Cardiac muscle cell (in vitro differentiated cells and primary cell): ENCODE measurements around the gene ORM1. TPM values are rescaled to one million over a fixed set of nuclear protein-coding genes. Genes with fewer than 3 reads are reported as not detected.
A peak's percentile ranks its signal among the peaks of the same experiment; 100 is the strongest.

Experiments
- DNase-seq, 2 donors: peaks; one replicate each; pipeline versions ENCODE4 v3.0.0 to v3.0.0-alpha.2; 2010 to 2017; ENCODE audit warnings: low read depth in 1 of 2, low spot score in 1 of 2
- H3K27ac ChIP-seq: fragments of 200-600 bp; sonication (generic); 2 replicates; pipeline ENCODE4 v1.5.1; 2016
- H3K27me3 ChIP-seq: fragments of 200-600 bp; sonication (generic); 2 replicates; pipeline ENCODE4 v1.6.0; 2016; ENCODE audit warnings: control low read depth
- H3K36me3 ChIP-seq: fragments of 200-600 bp; sonication (generic); 2 replicates; pipeline ENCODE4 v1.5.1; 2016; ENCODE audit warnings: control low read depth
- H3K4me1 ChIP-seq: fragments of 200-600 bp; sonication (generic); 2 replicates; pipeline ENCODE4 v1.8.1; 2017; ENCODE audit warnings: low read depth, mild to moderate bottlenecking, mixed run types
- H3K4me3 ChIP-seq: fragments of 200-600 bp; sonication (generic); 2 replicates; pipeline ENCODE4 v1.5.1; 2016; ENCODE audit warnings: mild to moderate bottlenecking
- H3K9me3 ChIP-seq: fragments of 200-600 bp; sonication (generic); 2 replicates; pipeline ENCODE4 v1.5.1; 2017; ENCODE audit warnings: low read depth, mild to moderate bottlenecking, control low read depth
- polyA plus RNA-seq: library from polyadenylated mRNA; unstranded; fragments of >200 nt; fragmentation: Nextera tagmentation; extraction: Ambion mirVana; gene quantifications from 2 replicates; pipeline ENCODE4 v1.2.1, GENCODE V29; 2016
- total RNA-seq: library from RNA; depleted of rRNA; stranded (reverse); fragments of >200 nt; gene quantifications from 2 replicates; pipeline ENCODE4 v1.2.3, GENCODE V29; 2016
- TF ChIP-seq, protein P1 (sequence below): IDR thresholded peaks from 2 replicates; pipeline ENCODE4 v1.5.1; 2012; ENCODE audit warnings: low read depth, mild to moderate bottlenecking, low read length

The ORM1 gene
- total and polyA plus RNA-seq, 2 experiments from 2014 or later: 0.75 TPM; not detected in 1

DNA sequence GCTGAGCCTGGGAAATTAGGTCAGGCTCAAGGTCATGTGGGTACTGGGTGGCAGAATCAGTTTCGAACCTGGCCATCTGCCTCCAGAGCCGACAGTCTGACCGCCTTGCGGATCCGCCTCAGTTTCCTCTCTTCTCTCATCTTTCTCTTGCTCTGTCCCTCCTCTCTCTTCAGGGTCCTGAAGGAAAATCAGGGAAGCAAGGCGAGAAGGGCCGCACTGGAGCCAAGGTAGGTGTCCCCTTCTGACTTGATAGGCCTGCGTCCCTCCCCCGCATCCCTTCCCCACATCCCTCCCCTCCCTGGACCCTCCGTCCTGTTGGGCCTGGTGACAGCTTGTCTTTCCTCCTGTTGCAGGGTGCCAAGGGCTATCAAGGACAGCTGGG lies 40.8 kb upstream of the ORM1 start:
- TF ChIP-seq, protein P1, sequence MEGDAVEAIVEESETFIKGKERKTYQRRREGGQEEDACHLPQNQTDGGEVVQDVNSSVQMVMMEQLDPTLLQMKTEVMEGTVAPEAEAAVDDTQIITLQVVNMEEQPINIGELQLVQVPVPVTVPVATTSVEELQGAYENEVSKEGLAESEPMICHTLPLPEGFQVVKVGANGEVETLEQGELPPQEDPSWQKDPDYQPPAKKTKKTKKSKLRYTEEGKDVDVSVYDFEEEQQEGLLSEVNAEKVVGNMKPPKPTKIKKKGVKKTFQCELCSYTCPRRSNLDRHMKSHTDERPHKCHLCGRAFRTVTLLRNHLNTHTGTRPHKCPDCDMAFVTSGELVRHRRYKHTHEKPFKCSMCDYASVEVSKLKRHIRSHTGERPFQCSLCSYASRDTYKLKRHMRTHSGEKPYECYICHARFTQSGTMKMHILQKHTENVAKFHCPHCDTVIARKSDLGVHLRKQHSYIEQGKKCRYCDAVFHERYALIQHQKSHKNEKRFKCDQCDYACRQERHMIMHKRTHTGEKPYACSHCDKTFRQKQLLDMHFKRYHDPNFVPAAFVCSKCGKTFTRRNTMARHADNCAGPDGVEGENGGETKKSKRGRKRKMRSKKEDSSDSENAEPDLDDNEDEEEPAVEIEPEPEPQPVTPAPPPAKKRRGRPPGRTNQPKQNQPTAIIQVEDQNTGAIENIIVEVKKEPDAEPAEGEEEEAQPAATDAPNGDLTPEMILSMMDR: no peak
- no peaks in the 10 kb centered on the region for H3K4me1 ChIP-seq
- no peak overlapping the region for H3K4me3 ChIP-seq
- no peaks in the 10 kb centered on the region for H3K27me3 ChIP-seq
- H3K9me3 ChIP-seq: no peaks in the 10 kb centered on the region
- no peak overlapping the region for H3K27ac ChIP-seq
- no peaks in the 10 kb centered on the region for H3K36me3 ChIP-seq
- no peak for DNase-seq

DNA sequence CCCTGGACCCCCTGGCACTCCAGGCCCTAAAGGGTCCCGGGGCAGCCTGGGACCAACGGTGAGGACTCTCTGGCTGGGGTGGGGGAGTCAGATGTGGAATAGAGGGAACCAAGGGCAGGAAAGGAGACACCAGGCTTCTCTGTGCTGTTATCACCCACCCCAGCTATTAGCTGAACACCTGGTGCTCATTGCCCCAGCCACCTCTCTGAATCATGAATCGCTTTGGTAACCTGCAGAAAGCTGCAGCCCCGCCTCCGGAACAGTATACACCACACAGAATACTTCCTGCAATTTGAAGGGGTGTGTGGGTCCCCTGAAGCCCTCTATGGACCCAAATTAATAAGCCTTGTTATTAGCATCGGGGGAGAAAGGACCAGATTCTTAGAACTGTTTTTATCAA lies 40.4 kb upstream of the ORM1 start:
- Histone ChIP-seq H3K27me3 (no peaks in the 10 kb centered on the region), H3K4me1 (no peaks in the 10 kb centered on the region), H3K27ac (no peak overlapping the region), H3K36me3 (no peaks in the 10 kb centered on the region), H3K4me3 (no peak overlapping the region), H3K9me3 (no peaks in the 10 kb centered on the region)
- no peak for DNase-seq
- TF ChIP-seq, protein P1: no peak

DNA sequence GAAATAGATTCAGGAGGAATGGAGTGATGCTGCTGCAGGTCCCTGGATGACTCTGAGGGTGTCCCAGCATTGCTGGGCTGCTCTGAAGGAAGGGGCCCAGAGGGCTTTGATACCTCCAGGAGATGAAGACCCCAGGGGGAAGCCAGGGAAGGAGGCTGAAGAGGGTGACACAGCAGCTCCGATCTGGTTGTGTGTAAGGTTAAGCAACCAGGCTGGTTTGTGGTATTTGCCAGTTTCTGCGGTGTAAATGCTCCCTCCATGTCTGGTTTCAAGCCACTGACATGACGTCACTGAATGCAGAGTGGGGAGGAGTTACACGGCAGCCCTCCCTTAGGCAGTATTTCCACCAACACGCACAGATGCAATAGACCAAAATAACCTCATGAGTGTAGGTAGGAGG lies 40.0 kb upstream of the ORM1 start:
- TF ChIP-seq, protein P1: no peak
- peak in 1 of 2 donors; percentile 90 for DNase-seq
- no peaks in the 10 kb centered on the region for H3K9me3 ChIP-seq
- H3K27me3 ChIP-seq: no peaks in the 10 kb centered on the region
- H3K27ac ChIP-seq: no peak overlapping the region
- H3K36me3 ChIP-seq: no peaks in the 10 kb centered on the region
- no peak overlapping the region for H3K4me3 ChIP-seq
- no peaks in the 10 kb centered on the region for H3K4me1 ChIP-seq

DNA sequence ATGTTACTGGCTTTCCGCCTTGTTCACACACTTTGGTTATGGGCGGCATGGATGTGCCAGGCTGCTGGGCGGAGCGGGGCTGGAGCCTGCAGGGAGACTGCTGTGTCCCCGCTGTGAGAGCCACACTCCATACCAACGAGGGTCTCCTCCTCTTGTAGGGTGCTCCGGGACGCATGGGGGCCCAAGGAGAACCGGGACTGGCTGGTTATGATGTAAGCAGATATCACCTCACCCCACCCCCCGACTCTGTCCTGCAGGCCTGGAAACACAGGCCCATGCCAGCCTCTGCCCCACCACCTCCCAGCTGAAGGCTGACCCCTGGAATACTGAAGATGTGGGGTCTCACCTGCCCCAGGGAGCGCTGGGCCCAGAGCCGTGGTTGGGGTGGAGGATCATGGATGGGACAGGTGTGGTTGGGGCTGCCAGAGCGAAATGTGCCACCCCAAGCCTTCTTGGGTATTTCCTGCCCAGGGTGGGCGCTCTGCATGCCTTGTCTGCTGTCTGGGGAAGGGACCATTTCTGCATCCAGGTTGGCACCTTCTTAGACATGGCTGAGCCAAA lies 39.3 kb upstream of the ORM1 start:
- Histone ChIP-seq H3K4me1 (no peaks in the 10 kb centered on the region), H3K27ac (no peak overlapping the region), H3K27me3 (no peaks in the 10 kb centered on the region), H3K4me3 (no peak overlapping the region), H3K36me3 (no peaks in the 10 kb centered on the region), H3K9me3 (no peaks in the 10 kb centered on the region)
- no peak for DNase-seq
- TF ChIP-seq, protein P1: no peak

DNA sequence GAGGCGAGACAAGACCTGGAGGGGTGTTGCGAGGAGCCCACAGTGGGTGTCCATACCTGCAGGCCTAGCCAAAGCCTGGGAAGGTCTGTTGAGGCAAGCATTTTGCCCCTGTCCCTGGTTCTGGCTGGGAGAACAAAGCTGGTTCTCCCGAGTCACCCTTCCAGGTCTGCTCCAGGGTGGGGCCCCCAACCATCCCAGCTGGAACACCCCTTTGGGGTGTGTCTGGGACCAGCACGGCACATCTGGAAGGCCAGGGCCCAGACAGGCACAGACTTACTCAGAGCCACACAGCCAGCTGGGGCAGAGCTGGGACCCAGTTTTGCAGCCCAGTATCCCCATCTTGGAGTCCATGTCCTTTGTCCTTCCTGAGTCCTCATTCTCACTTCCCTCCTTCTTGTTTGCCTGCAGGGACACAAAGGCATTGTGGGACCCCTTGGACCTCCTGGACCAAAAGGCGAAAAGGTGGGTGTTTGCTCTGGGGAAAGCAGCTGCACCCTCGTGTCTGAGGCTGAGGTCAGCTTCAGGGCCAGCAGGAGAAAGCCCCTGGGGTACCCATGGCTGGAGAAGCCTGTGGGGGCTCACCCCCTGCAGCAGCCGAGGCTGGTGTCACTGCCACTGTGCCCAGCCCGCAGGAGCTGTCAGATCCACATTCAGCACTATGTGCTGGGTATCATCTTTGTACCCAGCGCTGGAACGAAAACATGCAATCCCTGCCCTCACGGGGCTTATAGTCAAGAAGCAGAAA lies 38.4 kb upstream of the ORM1 start:
- no peak for DNase-seq
- Histone ChIP-seq H3K4me3 (no peak overlapping the region), H3K36me3 (no peaks in the 10 kb centered on the region), H3K27me3 (no peaks in the 10 kb centered on the region), H3K27ac (no peak overlapping the region), H3K4me1 (no peaks in the 10 kb centered on the region), H3K9me3 (no peaks in the 10 kb centered on the region)
- TF ChIP-seq, protein P1: no peak
